GM18526 (cell line): Measurements from ENCODE around the gene PTPRF.

Experiments
- POLR2A ChIP-seq: IDR thresholded peaks from 3 replicates; pipeline ENCODE4 v1.6.1; 2011; ENCODE audit not compliant: insufficient read length; ENCODE audit errors: extremely low read depth

PTPRF gene

DNA sequence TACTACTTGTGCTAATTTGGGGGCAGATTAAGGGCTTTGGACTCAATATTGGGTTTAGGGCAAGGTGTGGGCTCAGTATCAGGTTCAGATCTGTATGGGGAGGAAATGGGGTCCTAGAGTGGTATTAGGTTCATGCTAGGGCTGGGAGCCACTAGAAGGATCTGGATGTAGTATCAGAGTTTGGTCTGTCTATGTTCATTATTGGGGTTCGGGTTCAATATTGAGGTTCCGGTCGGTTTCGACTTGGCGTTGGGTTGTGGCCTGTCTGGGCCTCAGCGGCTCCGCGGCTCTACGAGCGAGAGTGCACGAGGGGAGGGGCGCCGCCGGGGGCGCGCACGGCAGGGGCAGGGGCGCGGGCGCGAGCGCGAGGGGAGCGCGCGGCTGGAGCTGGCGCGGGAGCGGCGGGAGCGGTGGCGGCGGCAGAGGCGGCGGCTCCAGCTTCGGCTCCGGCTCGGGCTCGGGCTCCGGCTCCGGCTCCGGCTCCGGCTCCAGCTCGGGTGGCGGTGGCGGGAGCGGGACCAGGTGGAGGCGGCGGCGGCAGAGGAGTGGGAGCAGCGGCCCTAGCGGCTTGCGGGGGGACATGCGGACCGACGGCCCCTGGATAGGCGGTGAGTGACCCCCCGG, at the start of gene PTPRF:
Gene PTPRF (plus strand): TSS at position 401 of the 624 bp plus-strand sequence. CDS start 14,193 bp downstream, outside the sequence.
- TF ChIP-seq POLR2A = no peak

DNA sequence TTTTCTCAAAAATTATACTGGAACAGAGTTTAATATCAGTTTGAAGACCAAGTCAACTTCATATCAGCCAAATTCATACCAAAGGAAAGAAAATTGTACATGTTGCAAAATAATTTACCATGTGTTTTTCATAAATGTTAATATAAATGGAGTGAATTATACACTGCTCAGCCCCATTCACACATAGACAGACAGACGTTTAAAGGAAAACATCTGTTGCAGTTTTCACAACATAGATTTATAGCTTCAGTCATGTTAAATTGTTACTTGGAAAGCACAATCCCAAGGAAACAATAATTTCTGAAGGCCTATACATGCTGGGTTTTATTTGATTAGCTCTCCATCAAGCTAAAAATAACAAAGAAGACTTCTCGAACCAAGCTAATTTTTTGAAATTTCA, 49.2 kb upstream of the PTPRF start:
- TF ChIP-seq POLR2A = no peak

DNA sequence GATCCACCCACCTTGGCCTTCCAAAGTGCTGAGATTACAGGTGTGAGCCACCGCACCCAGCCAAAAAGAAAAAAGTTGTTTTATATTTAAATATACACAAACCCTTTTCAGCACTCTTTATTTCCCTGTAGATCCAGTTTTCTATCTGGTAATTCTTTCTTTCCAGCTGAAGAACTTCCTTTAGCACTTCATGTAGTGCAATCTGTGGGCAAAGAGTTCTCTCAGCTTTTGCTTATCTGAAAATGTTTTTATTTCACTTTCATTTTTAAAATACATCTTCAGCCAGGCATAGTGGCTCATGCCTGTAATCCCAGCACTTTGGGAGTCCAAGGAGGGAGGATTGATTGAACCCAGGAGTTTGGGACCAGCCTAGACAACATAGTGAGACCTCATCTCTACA, 48.5 kb upstream of the PTPRF start:
- no peak for TF ChIP-seq POLR2A

DNA sequence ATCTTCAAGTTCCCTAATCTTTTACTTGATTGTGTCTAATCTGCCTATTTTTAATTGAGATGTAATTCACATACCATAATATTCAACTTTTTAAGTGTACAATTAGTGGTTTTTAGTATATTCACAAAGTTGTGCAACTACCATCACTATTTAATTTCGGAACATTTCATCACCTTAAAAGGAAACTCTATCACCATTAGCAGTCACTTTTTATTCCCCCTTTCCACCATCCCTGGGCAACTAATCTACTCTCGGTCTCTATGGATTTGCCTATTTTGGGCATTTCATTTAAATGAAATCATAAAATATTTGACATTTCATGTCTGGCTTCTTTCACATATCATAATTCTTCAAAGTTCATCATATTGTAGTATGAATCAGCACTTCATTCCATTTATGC, 46.3 kb upstream of the PTPRF start:
- TF ChIP-seq POLR2A = no peak

DNA sequence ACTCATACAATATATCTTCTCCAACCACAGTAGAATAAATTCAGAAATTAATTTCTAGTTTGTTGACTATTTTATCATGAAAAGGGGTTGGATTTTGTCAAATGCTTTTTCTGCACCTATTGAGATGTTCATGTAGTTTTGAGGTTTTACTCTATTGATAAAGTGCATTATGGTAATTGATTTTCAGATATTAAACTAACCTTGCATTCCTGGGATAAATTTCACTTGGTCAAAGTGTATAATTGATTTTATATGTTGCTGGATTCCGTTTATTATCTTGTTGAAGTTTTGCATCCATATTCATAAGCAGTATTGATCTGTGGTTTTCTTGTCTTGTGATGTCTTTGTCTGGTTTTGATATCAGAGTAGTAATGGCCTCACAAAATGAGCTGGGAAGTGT, 42.5 kb upstream of the PTPRF start:
- TF ChIP-seq POLR2A = no peak

DNA sequence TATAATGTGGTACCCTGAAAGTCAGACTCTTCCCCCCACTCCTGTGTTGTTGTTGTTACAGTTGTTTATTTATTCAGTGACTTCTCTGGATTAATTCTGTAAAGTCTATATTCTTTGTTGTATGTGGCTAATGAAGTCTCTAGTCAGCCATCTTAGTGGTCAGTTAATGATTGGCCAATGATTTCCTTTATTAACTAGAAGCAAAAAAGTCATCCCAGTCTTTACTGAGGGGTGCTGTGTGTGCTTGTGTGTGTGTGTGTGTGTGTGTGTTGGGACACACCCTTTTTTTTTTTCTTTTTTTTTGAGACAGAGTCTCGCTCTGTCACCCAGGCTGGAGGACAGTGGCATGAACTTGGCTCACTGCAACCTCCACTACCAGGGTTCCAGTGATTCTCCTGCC, 39.6 kb upstream of the PTPRF start:
- no peak for TF ChIP-seq POLR2A

DNA sequence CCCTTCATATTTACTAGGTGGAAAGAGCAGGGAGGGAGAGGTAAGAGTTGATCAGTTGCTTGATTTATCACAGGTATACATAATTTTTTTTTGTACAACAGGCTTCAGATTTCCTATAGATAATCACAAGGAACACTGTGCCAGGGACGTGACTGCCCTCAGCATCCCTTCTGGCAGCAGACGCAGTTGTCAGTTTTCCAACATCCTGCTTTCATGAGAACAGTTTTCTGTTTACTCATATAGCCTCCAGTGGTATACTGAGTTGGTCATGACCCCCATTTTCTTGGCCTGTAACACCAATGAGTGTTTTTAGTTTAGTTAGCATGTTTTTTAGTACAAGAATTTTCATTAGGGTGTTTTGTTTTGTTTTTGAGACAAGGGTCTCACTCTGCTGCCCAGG, 37.9 kb upstream of the PTPRF start:
- no peak for TF ChIP-seq POLR2A

DNA sequence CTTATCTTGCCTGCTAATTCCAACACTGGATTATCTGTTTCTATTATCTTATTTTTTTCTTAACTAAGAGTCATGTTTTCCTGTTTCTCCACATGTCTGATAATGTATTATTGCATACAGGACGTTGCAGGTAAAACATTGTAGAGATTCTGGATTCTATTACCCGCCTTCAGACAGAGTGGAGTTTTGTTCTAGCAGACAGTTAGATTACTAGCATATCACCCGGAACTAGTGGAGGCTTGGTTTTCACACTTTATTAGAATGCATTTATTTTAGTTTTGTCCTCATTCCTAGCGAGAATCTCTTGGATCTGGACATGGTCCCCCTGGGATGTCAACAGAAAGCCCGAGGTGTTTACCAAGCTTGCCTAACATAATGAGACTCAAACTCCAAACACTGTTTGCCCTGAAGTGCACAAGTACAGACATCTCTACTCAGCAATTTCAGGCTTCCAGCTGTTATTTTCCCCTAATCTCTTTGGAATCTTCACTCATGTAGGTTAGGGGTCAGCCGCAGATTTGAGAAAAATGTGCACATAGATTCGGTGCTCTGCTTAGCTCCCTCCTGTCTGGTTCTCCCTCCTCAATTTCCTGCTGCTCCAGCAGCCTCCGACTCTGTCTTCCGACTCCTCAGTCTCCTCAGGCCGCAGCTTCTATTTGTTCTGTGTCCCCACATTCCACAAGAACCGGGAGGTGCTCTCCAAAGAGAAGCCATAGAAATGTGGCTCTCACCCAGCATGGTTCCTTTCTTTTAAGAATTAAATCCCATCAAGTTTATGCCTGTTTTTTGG, 36.8 kb upstream of the PTPRF start:
- TF ChIP-seq POLR2A = no peak

DNA sequence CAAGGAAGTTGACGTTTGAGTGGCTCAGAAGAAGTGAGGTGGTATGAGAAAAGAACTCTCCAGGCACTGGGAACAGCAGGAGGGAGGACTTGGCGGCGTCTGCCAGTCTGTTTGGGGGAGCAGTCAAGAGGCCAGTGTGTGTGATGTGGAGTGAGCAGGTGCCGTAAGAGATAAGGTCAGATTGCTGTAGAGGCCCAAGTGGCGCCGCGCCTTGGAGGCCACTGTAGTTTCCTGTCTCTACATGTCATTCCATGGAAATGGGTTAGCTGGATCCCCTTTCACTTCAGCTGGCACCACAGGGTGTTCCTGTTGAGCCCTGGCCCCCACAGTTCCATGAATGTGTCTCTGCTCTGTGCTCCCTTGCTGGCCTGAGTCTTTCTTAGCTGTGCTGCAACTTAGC, 35.5 kb upstream of the PTPRF start:
- TF ChIP-seq POLR2A = no peak

DNA sequence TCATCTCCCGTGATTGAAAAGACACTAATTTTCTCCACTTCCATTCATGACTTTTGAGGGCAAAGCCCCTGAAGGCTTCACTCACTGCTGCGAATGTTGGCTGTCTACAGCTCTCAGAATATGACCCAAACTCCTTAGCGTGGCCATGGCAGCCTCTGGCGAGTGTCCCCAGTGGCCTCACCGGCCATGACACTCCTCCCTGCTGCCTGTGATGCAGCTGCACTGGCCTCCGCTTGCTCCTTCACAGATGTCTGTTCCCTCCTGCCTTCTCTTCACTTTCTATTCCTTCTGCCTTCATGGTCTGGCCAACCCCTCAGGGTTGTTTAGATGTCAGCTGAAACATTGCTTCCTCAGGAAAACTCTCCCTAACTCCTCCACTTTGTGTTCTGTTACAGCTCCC, 30.8 kb upstream of the PTPRF start:
- TF ChIP-seq POLR2A = no peak

DNA sequence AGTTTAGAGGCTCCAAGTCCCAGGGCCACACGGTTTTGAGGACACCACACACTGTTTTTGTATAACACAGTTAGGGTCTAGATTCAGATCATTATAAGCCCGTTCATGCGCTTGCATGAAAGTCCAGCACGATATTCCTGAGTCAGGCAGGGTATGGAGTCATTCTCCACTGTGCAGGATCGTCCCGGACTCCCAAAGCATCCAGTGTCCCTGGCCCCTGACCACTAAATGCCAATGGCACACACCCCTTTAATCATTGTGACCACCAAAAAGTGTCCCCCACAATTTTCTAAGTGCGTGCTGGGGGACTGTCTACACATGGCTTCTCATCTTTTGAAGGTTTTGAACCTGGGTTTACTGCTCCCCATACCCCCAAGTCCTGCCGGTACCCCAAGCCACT, 27.1 kb upstream of the PTPRF start:
- no peak for TF ChIP-seq POLR2A

DNA sequence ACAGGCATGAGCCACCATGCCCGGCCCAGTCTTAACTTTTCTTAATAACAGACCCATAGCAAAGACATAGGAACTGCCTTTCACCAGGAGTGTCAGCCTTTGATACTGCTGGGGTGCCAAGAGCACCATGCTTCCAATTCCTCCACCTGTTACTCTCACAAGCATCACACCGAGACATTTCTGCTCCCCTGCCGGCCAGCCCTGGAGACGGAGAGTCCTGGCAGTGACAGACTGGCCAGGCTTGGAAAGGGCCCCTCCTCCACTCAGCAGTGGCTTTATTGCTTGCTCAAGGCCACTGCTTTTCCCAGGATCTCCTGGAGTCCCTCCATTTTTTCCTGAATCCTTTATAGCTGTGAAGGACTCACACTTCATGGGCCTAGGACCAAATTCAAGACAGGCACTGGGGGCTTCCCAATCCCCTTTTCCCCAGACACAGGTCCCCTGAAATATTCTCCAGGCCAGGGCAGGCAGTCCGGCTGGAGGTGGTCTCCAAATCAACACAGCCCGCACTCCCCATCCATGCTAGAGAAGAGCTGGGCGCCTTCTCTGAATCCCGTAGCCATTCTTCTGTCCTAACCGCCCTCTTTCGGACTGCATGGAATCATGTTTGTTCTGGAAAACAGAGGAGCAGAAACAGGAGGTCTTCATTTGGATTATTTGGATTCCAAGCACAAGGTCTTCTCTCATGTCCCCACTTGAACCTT, 25.5 kb upstream of the PTPRF start:
- TF ChIP-seq POLR2A = no peak

DNA sequence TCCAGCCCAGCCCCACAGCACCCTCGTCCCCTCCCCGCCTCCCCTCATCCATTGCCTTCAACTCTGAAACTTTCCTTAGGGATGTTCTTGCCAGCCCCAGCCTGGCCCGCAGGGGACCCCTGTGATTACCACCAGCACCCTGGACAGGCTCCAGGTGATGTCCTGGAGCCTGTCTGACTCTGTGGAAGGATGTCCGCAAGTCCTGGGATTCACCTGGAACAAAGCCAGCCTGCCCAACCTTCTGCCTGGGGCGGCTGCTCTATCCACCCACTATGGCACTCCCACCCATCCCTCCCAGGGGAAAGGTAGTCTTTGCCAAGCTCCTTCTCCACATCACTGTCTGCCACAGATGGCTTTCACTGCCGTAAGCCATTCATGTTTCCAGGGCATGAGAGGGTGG, 24.4 kb upstream of the PTPRF start:
- no peak for TF ChIP-seq POLR2A

DNA sequence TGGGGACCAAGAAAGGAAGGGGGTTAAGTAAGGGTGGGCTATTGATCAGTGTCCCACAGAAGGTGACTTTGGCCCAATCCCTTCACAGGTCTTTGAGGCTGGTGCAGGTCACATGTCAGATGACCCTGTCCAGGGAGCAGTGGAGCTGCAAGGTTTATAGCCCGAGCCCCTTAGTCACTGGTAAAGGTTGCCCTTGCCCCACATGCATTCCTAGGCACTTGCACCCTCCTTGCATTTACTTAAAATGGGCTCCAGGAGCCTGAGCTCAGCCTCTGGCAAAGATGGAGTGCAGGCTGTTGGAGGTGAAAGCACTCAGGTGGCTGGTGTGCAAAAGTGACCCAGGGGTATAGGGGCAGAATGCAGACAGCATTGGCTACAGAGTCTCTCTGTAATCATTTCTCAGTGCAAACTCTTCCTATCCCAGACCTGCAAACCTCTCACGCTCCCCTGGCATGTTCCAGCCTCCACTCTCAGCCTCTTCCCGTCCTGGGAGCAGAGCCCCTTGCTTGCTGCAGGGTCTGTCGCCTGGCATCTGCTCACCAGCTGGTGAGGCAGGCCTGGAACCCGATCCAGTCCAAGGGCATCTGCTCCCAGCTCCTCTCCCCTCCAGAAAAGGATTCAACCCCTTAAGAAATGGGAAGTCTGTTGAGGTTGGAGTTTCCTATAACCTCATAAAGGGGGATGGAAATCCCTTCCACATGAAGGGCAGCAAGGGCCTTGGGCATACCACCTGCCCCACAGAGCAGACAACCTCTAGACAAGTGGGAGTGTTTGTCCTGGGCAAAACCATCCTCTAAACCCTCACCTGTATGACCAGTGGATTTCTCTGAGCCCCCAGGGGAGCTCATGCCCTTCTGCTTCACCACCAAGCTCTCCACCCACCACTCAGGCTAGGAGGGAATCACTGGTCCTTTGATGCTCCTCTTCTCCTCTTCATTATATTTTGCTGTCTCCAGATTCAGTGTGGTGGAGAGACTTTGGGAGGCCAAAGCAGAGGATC, 23.1 kb upstream of the PTPRF start:
- TF ChIP-seq POLR2A = no peak

DNA sequence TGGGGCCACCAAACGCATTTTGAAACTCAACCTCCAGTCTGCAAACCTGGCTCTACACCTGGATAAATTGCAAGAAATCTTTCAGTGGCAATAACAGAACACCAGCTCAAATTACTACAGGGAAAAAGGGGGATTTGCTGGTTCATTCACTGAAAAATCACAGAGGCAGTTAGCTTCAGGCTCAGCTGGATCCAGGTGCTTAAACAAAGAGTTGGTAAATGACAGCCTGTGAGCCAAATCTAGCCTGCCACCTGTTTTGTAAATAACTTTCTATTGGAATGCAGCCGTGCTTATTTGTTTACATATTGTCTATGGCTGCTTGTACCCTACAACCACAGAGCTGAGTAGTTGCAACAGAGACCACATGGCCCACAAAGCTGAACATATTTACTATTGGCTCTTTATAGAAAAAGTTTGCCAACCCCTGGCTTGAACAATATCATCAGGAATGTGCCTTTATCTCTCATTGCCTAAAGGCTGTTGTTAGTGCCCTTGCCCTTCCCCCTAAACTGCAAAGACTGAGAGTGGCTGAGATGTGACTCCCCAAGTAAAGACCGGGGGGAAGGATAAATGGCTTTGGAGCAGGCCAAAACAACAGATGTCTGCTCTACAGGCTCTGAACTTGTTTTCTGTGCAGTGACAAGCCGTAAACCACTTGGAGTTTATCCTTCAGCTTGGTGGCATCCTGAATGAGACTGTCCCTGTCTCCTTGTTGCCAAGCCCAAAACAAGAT, 21.5 kb upstream of the PTPRF start:
- TF ChIP-seq POLR2A = no peak
